Astrocyte of the spinal cord (primary cell): ENCODE results near the gene PALB2.

Source experiments
- DNase-seq: peaks from one replicate; pipeline ENCODE4 v3.0.0; 2011; ENCODE audit warnings: low read depth, low spot score
- H3K4me3 ChIP-seq: 2 replicates; pipeline ENCODE4 v1.5.1; 2011; ENCODE audit warnings: low read depth, mild to moderate bottlenecking, low read length, moderate library complexity
- CTCF ChIP-seq: IDR thresholded peaks from 2 replicates; pipeline ENCODE4 v1.5.1; 2012; ENCODE audit warnings: low read depth, mild to moderate bottlenecking, low read length, inconsistent platforms
- in situ Hi-C: cut with HindIII; loops from 2 replicates; pipeline ENCODE4 v1.10.0; 2017; ENCODE audit warnings: low sequenced_read_pairs

PALB2 gene

GRCh38 chr16:23668225-23668624 lies 27.1 kb upstream of the PALB2 start:
- in situ Hi-C loops: no loop called here
- DNase-seq: no peak
- TF ChIP-seq CTCF: no peak
- no peak overlapping the region for H3K4me3 ChIP-seq

- H3K4me3 ChIP-seq: no peak overlapping the region
- DNase-seq: no peak
- no peak for TF ChIP-seq CTCF
- in situ Hi-C loops: no loop called here
These were observed 26.2 kb upstream of the PALB2 start for GRCh38 chr16:23667355-23667659.

GRCh38 chr16:23666571-23667354 lies 25.7 kb upstream of the PALB2 start:
- no peak for TF ChIP-seq CTCF
- in situ Hi-C loops: no loop called here
- DNase-seq: no peak
- no peak overlapping the region for H3K4me3 ChIP-seq

GRCh38 chr16:23663918-23664317 lies 22.8 kb upstream of the PALB2 start:
- in situ Hi-C loops: no loop called here
- no peak overlapping the region for H3K4me3 ChIP-seq
- TF ChIP-seq CTCF: no peak
- DNase-seq: no peak

- in situ Hi-C loops: no loop called here
- no peak overlapping the region for H3K4me3 ChIP-seq
- no peak for TF ChIP-seq CTCF
- no peak for DNase-seq
These were observed 10.9 kb upstream of the PALB2 start for GRCh38 chr16:23651943-23652468.

- in situ Hi-C loops: no loop called here
- H3K4me3 ChIP-seq: no peak overlapping the region
- DNase-seq: peak; percentile 15
- TF ChIP-seq CTCF: no peak
These were observed 9.7 kb upstream of the PALB2 start for GRCh38 chr16:23650674-23651416.
